GM06990 (cell line): Measurements from ENCODE around the gene NOP9.

Experiments
- DNase-seq: peaks from one replicate; pipeline ENCODE4 v3.0.0-alpha.2; 2011; ENCODE audit not compliant: insufficient read length; ENCODE audit errors: extremely low read depth
- H3K27me3 ChIP-seq: replicated peaks from 2 replicates; pipeline ENCODE4 v1.6.0; 2011; ENCODE audit warnings: low read length; ENCODE audit not compliant: control insufficient read depth, insufficient read depth
- H3K36me3 ChIP-seq: 2 replicates; pipeline ENCODE4 v1.5.1; 2011; ENCODE audit warnings: low read length; ENCODE audit not compliant: control insufficient read depth, insufficient read depth
- H3K4me3 ChIP-seq: replicated peaks from 2 replicates; pipeline ENCODE4 v1.5.1; 2011; ENCODE audit warnings: low read depth, mild to moderate bottlenecking, control low read depth, low read length
- TF ChIP-seq, protein P1 (sequence below): IDR thresholded peaks from 2 replicates; pipeline ENCODE4 v1.5.1; 2011; ENCODE audit warnings: low read length, control low read depth, mild to moderate bottlenecking, inconsistent platforms; ENCODE audit not compliant: insufficient read depth, poor library complexity, severe bottlenecking

Gene NOP9

DNA sequence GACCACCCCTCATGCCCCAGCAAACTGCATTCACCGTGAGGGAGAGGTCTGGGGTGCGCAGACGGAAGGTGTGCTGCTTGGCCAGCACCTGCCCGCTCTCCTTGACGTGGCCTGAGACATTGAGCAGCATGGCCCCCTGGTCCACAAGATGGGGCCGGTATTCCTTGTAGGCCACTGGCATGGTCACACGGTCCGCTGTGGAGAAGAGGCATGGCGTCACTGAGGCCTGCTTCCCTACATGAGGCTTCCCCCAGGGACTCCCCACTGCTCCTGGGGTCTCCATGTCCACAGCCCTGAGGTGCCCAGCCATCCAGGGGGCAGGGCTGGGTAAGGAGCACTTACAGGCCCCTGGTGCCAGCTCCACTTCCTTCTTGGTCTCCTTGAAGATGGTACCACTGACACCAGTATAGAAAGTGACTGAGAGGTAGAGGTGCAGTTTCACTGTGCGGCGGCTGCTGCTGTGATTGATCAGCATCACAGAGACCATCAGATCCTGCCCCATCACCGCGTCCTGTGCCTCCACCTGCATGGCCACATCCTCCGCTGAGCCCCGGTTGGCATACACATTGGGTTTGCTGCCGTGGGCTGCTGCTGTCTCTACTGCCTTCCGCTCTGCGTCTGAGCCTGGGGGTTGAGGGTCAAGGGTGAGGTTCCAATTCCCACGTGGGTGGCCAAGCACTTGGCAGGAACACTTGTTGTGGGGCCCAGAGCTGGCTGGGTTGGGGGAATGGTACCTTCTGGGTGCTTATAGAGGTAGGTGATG, 44.8 kb upstream of the NOP9 start:
- peaks cover 12% of the 10 kb centered on the region for H3K36me3 ChIP-seq
- no peak overlapping the region for H3K4me3 ChIP-seq
- no peaks in the 10 kb centered on the region for H3K27me3 ChIP-seq
- no peak for DNase-seq
- TF ChIP-seq, protein P1, sequence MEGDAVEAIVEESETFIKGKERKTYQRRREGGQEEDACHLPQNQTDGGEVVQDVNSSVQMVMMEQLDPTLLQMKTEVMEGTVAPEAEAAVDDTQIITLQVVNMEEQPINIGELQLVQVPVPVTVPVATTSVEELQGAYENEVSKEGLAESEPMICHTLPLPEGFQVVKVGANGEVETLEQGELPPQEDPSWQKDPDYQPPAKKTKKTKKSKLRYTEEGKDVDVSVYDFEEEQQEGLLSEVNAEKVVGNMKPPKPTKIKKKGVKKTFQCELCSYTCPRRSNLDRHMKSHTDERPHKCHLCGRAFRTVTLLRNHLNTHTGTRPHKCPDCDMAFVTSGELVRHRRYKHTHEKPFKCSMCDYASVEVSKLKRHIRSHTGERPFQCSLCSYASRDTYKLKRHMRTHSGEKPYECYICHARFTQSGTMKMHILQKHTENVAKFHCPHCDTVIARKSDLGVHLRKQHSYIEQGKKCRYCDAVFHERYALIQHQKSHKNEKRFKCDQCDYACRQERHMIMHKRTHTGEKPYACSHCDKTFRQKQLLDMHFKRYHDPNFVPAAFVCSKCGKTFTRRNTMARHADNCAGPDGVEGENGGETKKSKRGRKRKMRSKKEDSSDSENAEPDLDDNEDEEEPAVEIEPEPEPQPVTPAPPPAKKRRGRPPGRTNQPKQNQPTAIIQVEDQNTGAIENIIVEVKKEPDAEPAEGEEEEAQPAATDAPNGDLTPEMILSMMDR, result no peak

DNA sequence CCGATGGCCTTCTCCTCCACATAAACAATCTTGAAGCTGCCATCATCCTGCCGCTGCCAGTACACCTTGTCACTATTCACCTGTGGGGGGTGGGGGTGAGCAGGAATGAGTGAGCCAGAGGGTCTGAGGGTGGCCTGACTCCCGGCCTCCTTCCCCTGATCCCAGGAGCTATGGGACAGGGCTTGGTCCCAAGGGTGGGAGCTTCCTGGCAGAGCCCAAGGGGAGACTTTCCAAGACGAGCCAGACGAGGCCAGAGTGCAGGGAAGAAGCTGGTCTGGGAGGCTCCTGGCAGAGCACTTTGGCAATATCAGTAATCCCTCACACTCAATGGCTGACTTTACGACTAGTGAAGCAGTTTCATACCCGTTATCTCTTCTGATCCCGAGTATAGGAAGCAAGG, 44.2 kb upstream of the NOP9 start:
- H3K36me3 ChIP-seq, result peaks cover 14% of the 10 kb centered on the region
- TF ChIP-seq, protein P1, result no peak
- DNase-seq, result no peak
- no peak overlapping the region for H3K4me3 ChIP-seq
- no peaks in the 10 kb centered on the region for H3K27me3 ChIP-seq

DNA sequence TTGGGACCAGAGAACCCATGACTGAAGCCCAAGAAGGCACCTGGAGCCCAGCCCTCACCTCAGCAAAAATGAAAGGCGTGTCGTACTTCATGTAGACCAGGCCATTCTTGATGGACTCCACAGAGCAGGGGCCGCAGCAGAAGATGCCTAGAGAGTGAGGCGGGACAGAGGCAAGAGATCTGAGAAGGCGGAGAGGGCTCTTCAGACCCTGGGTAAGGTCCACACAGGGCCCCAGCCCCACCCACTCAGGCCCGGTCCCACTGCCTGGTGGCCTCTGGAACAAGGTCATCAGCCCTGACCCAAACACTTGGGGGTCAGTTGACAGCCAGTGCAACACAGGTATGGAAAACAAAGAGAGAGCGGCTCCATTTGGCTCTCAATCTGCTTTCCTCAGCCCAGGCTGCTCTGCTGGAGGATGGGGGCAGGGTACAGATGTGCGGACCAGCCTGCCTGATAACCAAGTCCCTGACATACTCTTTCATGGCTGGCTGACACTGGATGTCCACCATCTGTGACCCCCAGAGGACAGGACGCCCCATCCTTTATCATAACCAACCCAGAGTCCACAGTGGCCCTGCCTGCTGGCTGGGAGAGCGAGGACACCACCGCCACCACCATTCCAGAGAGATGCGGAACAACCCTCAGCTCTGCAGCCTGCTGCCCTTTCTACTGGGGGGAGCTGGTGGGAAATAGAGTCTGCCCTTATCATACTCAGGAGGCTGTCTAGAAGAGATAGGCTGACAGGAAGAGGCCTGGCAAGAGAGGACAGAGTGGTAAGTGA, 43.5 kb upstream of the NOP9 start:
- no peak overlapping the region for H3K4me3 ChIP-seq
- no peaks in the 10 kb centered on the region for H3K27me3 ChIP-seq
- peaks cover 14% of the 10 kb centered on the region for H3K36me3 ChIP-seq
- no peak for DNase-seq
- TF ChIP-seq, protein P1, result no peak

DNA sequence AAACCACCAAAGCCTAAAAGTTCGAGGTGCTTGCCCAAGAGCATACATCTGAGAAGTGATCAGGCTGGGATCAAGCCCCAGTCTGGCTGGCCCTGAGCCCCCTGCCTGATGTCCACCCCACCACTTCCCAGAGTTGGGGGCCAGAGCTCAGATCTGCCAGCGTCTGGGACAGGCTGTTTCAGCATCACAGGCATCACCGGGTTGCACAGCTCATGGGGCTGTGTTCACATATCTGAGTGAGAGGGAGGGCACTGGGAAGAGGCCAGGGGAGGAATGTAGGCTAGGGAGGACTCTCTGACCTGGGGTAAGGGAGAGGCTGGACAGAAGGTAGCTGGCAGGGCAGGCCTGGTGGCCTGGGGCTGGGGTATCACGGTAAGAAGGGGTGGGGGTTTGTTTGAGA, 42.7 kb upstream of the NOP9 start:
- TF ChIP-seq, protein P1, result no peak
- no peak for DNase-seq
- Histone ChIP-seq H3K27me3 (no peaks in the 10 kb centered on the region), H3K36me3 (peaks cover 15% of the 10 kb centered on the region), H3K4me3 (no peak overlapping the region)

DNA sequence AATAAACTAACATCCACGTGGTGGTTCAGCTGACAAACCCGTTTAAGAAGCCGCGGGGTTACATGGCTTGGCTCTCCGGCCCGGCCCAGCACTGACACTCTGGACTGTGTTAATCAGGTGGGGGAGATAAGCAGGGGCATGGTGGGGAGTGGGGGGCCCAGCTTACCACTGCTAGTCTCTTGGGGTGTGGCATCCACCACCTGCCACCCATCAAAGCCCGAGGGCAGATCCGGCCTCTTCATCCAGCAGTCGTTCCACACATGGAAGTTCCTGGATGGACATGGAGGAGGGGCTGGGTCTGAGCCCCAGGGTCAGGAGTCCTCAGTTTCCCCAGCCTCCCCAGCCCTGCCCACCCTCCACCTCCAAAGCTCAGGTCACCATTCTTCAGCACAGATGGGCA, 41.5 kb upstream of the NOP9 start:
- peaks cover 15% of the 10 kb centered on the region for H3K36me3 ChIP-seq
- DNase-seq, result no peak
- no peak overlapping the region for H3K4me3 ChIP-seq
- TF ChIP-seq, protein P1, result no peak
- no peaks in the 10 kb centered on the region for H3K27me3 ChIP-seq
